Pancreas (tissue), 8 donors: Measurements from ENCODE around the gene ZNF697. TPM values are rescaled to one million over a fixed set of nuclear protein-coding genes. Genes with fewer than 3 reads are reported as not detected.

Source experiments
- polyA plus RNA-seq, 2 donors: library from polyadenylated mRNA; stranded (reverse); fragments of 200-250 nt; gene quantifications; one replicate each; pipeline ENCODE4 v1.2.3, GENCODE V29; 2013
- total RNA-seq, 6 donors: library from RNA; stranded (reverse); fragmentation: NEBNext Ultra II Directional in 4 of 6; extraction: Animal tissue kit (Norgen Biotek cat#: 25700) in 4 of 6; gene quantifications; one replicate each; pipeline versions ENCODE4 v1.2.1 to v1.2.4, GENCODE V29; 2021 to 2023
- donor health status: healthy with polysubstance abuse.
- donor health status: DM: no; HTN: no; CAD: no; lungs with moderate emphysema.
- donor health status: DM: no; HTN: no; CAD: no.
- donor health status: Bipolar disorder and iron deficiency.
- donor health status: DM: yes; HTN: yes; CAD: no.
- donor health status: DM: no; HTN: no; CAD: no.
- donor health status: DM: no; HTN: no; CAD: no.
- donor health status: DM: yes; HTN: yes; CAD: no.

ZNF697 gene
- total and polyA plus RNA-seq, 8 donors: 1.3 to 5.9 (median 3.1) TPM

Other genes with a start within 250 kb of the ZNF697 start
- 1 to 10 TPM in 1 of 6 donors, not detected in 5; 1.4 TPM for gene HSD3B2, start 233.1 kb downstream of the ZNF697 start, total RNA-seq
- not detected for gene HSD3B2, start 233.1 kb downstream of the ZNF697 start, polyA plus RNA-seq
- gene HSD3B1, start 141.1 kb downstream of the ZNF697 start, total RNA-seq: not detected
- gene HSD3B1, start 141.1 kb downstream of the ZNF697 start, polyA plus RNA-seq: not detected
- 100 to 1,000 TPM in 1 of 6 donors, 10 to 100 TPM in 5; 62.0 to 357 (median 71.8) TPM for gene PHGDH, start 63.7 kb upstream of the ZNF697 start, total RNA-seq
- gene PHGDH, start 63.7 kb upstream of the ZNF697 start, polyA plus RNA-seq: 10 to 100 TPM; 28.2 to 46.2 TPM
- gene HMGCS2, start 120.6 kb upstream of the ZNF697 start, total RNA-seq: 10 to 100 TPM in 1 of 6 donors, under 1 TPM in 3, not detected in 2; 0.26 to 32.2 (median 0.66) TPM
- 1 to 10 TPM in 1 of 2 donors, under 1 TPM in 1; 0.23 to 5.0 TPM for gene HMGCS2, start 120.6 kb upstream of the ZNF697 start, polyA plus RNA-seq
- 10 to 100 TPM in 5 of 6 donors, 1 to 10 TPM in 1; 9.6 to 27.1 (median 22.6) TPM for gene REG4, start 163.2 kb upstream of the ZNF697 start, total RNA-seq
- 10 to 100 TPM in 1 of 2 donors, 1 to 10 TPM in 1; 9.4 to 32.3 TPM for gene REG4, start 163.2 kb upstream of the ZNF697 start, polyA plus RNA-seq
- not detected for gene ADAM30, start 248.2 kb upstream of the ZNF697 start, total RNA-seq
- not detected for gene ADAM30, start 248.2 kb upstream of the ZNF697 start, polyA plus RNA-seq